ENCODE results near the gene SLC16A3. TPM values are rescaled to one million over a fixed set of nuclear protein-coding genes. Genes with fewer than 3 reads are reported as not detected.

SLC16A3 gene
- total and polyA plus RNA-seq, 2 of the 4 experiments (the other 2 are of a cell fraction) = 49.1 to 181 TPM

DNA sequence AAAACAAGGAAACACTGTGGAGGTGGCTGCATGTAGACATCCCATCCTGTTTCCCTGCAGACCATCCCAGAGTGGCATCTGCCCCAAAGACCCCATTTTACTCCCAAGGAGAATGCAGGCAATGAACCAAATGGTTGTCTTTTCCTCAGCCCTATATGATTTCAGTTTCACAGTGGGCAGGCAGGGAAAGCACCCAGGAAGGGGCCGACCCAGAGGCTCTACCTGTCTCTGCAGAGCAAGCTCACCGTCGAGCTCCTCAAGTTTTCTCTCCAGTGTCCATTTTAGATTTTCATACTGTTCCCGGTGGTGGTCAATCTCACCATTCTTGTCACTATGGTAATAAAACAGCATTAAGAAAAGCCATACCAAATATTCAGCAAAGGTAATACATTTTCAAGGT lies 30.8 kb upstream of the SLC16A3 start (continued):
- TF ChIP-seq, protein P1, sequence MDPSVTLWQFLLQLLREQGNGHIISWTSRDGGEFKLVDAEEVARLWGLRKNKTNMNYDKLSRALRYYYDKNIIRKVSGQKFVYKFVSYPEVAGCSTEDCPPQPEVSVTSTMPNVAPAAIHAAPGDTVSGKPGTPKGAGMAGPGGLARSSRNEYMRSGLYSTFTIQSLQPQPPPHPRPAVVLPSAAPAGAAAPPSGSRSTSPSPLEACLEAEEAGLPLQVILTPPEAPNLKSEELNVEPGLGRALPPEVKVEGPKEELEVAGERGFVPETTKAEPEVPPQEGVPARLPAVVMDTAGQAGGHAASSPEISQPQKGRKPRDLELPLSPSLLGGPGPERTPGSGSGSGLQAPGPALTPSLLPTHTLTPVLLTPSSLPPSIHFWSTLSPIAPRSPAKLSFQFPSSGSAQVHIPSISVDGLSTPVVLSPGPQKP (IDR thresholded peaks at IDR 0.05; ENCODE audit: borderline replicate concordance, low read depth, low read length) = no peak
- TF ChIP-seq NFE2L2 (IDR thresholded peaks at IDR 0.05; ENCODE audit: low read depth, low read length) (no peak), SMC3 (IDR thresholded peaks at IDR 0.05; ENCODE audit: low read depth, low read length) (no peak), POLR2A (IDR thresholded peaks at IDR 0.05; ENCODE audit: low read depth, low read length) (no peak)

DNA sequence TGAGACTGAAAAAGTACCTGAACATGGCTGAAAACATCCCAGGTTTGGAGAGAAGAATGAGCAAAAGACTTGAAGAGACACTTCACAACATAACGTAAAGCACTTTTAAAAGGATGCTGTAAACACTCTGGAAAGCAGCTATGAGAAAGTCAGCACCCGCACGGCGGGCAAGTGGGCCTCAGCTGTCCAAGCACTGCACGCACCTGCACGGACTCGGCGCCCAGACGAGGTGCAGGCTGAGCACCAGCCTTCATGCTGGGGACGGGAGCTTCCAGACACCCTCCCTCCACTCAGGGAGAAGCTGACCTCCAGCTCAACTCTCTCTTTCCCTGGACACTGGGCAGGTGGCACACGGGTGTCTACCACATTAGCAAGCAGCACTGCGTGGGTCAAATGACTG lies 29.3 kb upstream of the SLC16A3 start:
- Histone ChIP-seq H4K20me1 (ENCODE audit: insufficient read depth, low read length) (peaks cover 9% of the 10 kb centered on the region; the same call in 1 of the 2 replicates), H3K27ac (ENCODE audit: insufficient read depth, low read length) (no peak overlapping the region), H3K14ac (replicated peaks; ENCODE audit: low read depth, low read length) (no peak overlapping the region), H2AFZ (replicated peaks; ENCODE audit: low read length, poor library complexity) (no peak overlapping the region), H3K4me2 (ENCODE audit: low read depth, low read length) (no peak overlapping the region), H3K4ac (ENCODE audit: low read depth, low read length) (no peak overlapping the region), H3K9me1 (ENCODE audit: insufficient read depth, low read length) (no peaks in the 10 kb centered on the region), H3K9ac (ENCODE audit: low read depth, low read length) (no peak overlapping the region), H3K23ac (ENCODE audit: low read depth, low read length) (no peak overlapping the region), H2BK20ac (ENCODE audit: low read depth, low read length) (no peak overlapping the region), H3K27me3 (ENCODE audit: control insufficient read depth, insufficient read depth, low read length) (no peaks in the 10 kb centered on the region), H4K8ac (ENCODE audit: low read depth in 2 of 2, low read length in 2 of 2) (no peak overlapping the region), H4K5ac (ENCODE audit: low read depth, low read length) (no peak overlapping the region), H2BK5ac (ENCODE audit: low read depth, low read length, poor library complexity, severe bottlenecking) (no peak overlapping the region), H2BK15ac (ENCODE audit: low read depth, low read length) (no peak overlapping the region), H2AK5ac (ENCODE audit: low read depth, low read length) (no peak overlapping the region), H3K56ac (ENCODE audit: extremely low read depth, insufficient read depth, low read length) (no peak overlapping the region), H4K91ac (ENCODE audit: insufficient read depth, low read depth, low read length) (no peak overlapping the region), H3K79me1 (ENCODE audit: low read depth in 1 of 2, low read length in 2 of 2) (peaks cover 17 to 21% of the 10 kb centered on the region in 2 experiments), H3K36me3 (ENCODE audit: control insufficient read depth, insufficient read depth, low read length) (peaks cover 28% of the 10 kb centered on the region), H3K9me3 (ENCODE audit: control insufficient read depth, insufficient read depth, low read length) (no peaks in the 10 kb centered on the region), H3K4me3 (ENCODE audit: insufficient read depth, low read depth, low read length) (no peak overlapping the region), H3K18ac (ENCODE audit: low read depth, low read length) (no peak overlapping the region), H2AK9ac (replicated peaks; ENCODE audit: low read depth, low read length, poor library complexity) (no peak overlapping the region), H3K4me1 (ENCODE audit: control insufficient read depth, insufficient read depth, low read length) (no peaks in the 10 kb centered on the region), H2BK120ac (ENCODE audit: low read depth, low read length) (no peak overlapping the region)
- intact Hi-C loops (cut with micrococcal nuclease) = no loop called here
- WGBS, 2 experiments (ENCODE audit: extremely low coverage in 2 of 2, insufficient read length in 1 of 2) = 99% methylated on average over 9 of the region's 12 CpGs; no CpG with 5 or more reads in 1 of the 2 experiments
- ATAC-seq (ENCODE audit: low read depth) = no peak
- DNase-seq = no peak
- dilution Hi-C loops (cut with HindIII; ENCODE audit: low sequenced_read_pairs, unreplicated experiment) = no loop called here
- POLR2A ChIA-PET (ENCODE audit: unreplicated experiment) = interaction anchor here (0.5 kb wide), 1 partner anchor 30 kb away, joined by 3 read pairs; no protein-coding TSS in a partner anchor
- BruUV-seq (replicated peaks) = no TSS peak
- in situ Hi-C loops (cut with MboI; ENCODE audit: low sequenced_read_pairs) = no loop called here
- CTCF ChIA-PET = no interaction called here
- TF ChIP-seq BHLHE40 (IDR thresholded peaks at IDR 0.05; ENCODE audit: low read depth, low read length) (no peak), POLR2A (IDR thresholded peaks at IDR 0.05; ENCODE audit: low read depth, low read length) (no peak), RFX5 (IDR thresholded peaks at IDR 0.05; ENCODE audit: low read depth, low read length) (no peak), RCOR1 (IDR thresholded peaks at IDR 0.05; ENCODE audit: insufficient replicate concordance, low read length) (no peak), SMC3 (IDR thresholded peaks at IDR 0.05; ENCODE audit: low read depth, low read length) (no peak), RAD21 (IDR thresholded peaks at IDR 0.05; ENCODE audit: low read length) (no peak), MAZ (IDR thresholded peaks at IDR 0.05; ENCODE audit: borderline replicate concordance, low read depth, low read length) (no peak), CHD1 (IDR thresholded peaks at IDR 0.05; ENCODE audit: low read depth, low read length) (no peak), NFE2L2 (IDR thresholded peaks at IDR 0.05; ENCODE audit: low read depth, low read length) (no peak), MAFK (IDR thresholded peaks at IDR 0.05; ENCODE audit: low read depth, low read length) (no peak), MXI1 (IDR thresholded peaks at IDR 0.05; ENCODE audit: borderline replicate concordance, low read depth, low read length) (no peak)
- TF ChIP-seq, protein P2, sequence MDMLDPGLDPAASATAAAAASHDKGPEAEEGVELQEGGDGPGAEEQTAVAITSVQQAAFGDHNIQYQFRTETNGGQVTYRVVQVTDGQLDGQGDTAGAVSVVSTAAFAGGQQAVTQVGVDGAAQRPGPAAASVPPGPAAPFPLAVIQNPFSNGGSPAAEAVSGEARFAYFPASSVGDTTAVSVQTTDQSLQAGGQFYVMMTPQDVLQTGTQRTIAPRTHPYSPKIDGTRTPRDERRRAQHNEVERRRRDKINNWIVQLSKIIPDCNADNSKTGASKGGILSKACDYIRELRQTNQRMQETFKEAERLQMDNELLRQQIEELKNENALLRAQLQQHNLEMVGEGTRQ (IDR thresholded peaks at IDR 0.05; ENCODE audit: low read depth, low read length) = no peak
- TF ChIP-seq, protein P3, sequence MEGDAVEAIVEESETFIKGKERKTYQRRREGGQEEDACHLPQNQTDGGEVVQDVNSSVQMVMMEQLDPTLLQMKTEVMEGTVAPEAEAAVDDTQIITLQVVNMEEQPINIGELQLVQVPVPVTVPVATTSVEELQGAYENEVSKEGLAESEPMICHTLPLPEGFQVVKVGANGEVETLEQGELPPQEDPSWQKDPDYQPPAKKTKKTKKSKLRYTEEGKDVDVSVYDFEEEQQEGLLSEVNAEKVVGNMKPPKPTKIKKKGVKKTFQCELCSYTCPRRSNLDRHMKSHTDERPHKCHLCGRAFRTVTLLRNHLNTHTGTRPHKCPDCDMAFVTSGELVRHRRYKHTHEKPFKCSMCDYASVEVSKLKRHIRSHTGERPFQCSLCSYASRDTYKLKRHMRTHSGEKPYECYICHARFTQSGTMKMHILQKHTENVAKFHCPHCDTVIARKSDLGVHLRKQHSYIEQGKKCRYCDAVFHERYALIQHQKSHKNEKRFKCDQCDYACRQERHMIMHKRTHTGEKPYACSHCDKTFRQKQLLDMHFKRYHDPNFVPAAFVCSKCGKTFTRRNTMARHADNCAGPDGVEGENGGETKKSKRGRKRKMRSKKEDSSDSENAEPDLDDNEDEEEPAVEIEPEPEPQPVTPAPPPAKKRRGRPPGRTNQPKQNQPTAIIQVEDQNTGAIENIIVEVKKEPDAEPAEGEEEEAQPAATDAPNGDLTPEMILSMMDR (conservative IDR thresholded peaks at IDR 0.05; ENCODE audit: low read depth, low read length) = no peak
